ENCODE measurements around the gene SMARCAD1. TPM values are rescaled to one million over a fixed set of nuclear protein-coding genes. Genes with fewer than 3 reads are reported as not detected.

The SMARCAD1 gene, protein sequence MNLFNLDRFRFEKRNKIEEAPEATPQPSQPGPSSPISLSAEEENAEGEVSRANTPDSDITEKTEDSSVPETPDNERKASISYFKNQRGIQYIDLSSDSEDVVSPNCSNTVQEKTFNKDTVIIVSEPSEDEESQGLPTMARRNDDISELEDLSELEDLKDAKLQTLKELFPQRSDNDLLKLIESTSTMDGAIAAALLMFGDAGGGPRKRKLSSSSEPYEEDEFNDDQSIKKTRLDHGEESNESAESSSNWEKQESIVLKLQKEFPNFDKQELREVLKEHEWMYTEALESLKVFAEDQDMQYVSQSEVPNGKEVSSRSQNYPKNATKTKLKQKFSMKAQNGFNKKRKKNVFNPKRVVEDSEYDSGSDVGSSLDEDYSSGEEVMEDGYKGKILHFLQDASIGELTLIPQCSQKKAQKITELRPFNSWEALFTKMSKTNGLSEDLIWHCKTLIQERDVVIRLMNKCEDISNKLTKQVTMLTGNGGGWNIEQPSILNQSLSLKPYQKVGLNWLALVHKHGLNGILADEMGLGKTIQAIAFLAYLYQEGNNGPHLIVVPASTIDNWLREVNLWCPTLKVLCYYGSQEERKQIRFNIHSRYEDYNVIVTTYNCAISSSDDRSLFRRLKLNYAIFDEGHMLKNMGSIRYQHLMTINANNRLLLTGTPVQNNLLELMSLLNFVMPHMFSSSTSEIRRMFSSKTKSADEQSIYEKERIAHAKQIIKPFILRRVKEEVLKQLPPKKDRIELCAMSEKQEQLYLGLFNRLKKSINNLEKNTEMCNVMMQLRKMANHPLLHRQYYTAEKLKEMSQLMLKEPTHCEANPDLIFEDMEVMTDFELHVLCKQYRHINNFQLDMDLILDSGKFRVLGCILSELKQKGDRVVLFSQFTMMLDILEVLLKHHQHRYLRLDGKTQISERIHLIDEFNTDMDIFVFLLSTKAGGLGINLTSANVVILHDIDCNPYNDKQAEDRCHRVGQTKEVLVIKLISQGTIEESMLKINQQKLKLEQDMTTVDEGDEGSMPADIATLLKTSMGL
- polyA plus RNA-seq (ENCODE audit: insufficient read length) = 31.1 TPM

GRCh38 chr4:94207469-94208224, at the start of gene SMARCAD1:
SMARCAD1 (plus strand) TSS chr4:94207865; CDS start chr4:94208395, 530 bp downstream.
- DNase-seq = peak; percentile 96

DNA sequence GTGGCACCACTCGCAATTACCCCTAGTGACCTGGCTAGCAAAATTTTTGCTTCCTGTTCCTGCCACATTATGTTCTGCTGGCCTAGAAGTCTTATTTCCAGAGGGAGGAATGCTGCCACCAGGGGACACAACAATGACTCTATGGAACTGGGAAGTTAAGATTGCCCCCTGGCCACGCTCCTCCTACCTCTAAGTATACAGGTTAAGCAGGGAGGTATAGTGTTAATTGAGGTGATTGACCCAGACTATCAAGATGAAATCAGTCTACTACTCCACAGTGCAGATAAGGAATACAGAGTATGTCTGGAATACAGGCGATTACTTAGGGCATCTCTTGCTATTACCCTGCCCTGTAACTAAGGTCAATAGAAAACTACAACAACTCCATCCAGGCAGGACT, 48.8 kb upstream of the SMARCAD1 start:
- no peak for DNase-seq

DNA sequence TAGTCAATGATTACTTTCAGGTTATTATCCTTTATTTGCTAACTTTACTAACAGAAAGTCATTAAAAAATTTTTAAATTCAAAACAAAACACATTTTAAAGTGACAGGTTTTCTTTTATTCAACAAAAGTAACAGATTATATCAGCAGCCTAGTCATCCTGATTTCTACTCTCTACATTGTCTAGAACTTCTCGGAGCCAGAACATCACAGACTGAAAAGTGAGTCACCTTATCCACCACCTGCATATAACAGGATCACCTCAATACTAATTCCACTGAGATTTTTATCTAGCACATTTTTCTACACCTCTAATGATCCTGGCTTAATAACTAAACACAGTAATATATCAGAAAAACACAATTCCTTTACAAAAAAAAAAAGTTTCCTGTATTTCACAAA, 47.9 kb upstream of the SMARCAD1 start:
- no peak for DNase-seq

- no peak for DNase-seq
Measured at GRCh38 chr4:94160774-94161173, 46.9 kb upstream of the SMARCAD1 start.

GRCh38 chr4:94165256-94165655, 42.4 kb upstream of the SMARCAD1 start:
- no peak for DNase-seq

- DNase-seq = no peak
Measured at GRCh38 chr4:94168321-94168720, 39.3 kb upstream of the SMARCAD1 start.

GRCh38 chr4:94169803-94170372, 37.8 kb upstream of the SMARCAD1 start:
- no peak for DNase-seq

- no peak for DNase-seq
Measured at GRCh38 chr4:94171616-94172015, 36.0 kb upstream of the SMARCAD1 start.

GRCh38 chr4:94175553-94176261, 32.0 kb upstream of the SMARCAD1 start:
- no peak for DNase-seq

GRCh38 chr4:94177822-94178221, 29.8 kb upstream of the SMARCAD1 start:
- no peak for DNase-seq

- DNase-seq = no peak
Measured at GRCh38 chr4:94181815-94182214, 25.9 kb upstream of the SMARCAD1 start.

DNA sequence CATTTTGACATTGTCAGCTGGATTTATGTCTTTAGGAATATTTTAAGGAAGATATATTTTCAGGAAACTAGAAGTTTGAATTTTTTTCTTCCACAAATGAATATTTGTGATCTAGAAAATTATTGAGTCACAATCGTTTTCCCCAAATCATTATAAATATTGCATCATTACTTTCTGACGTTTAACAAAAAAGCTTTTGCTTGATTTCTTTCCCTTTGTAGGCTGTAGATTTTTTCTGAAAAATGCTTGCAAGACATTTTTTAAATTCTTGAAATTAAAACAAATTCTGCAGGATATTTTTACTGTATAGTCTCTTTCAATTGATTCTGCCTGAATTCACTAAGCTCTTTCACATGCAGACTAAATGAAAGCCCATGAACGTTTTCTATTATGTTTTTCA, 4.9 kb upstream of the SMARCAD1 start:
- no peak for DNase-seq

DNA sequence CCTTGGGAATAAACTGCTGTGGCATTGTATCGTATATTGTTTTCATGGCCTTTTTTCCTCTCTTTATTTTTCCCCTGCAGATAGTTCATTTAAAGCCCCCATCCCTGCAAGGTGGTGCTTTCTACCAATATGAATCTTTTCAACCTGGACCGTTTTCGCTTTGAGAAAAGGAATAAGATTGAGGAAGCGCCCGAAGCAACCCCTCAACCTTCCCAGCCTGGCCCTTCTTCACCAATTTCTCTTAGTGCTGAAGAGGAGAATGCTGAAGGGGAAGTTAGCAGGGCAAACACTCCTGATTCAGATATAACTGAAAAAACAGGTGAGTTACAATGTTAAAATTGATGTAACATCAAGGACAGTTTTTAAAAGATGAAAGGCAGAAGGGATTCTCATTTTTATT, 601 bp downstream of the SMARCAD1 start:
- DNase-seq = no peak

GRCh38 chr4:94208918-94209317, 1.3 kb downstream of the SMARCAD1 start:
- no peak for DNase-seq

DNA sequence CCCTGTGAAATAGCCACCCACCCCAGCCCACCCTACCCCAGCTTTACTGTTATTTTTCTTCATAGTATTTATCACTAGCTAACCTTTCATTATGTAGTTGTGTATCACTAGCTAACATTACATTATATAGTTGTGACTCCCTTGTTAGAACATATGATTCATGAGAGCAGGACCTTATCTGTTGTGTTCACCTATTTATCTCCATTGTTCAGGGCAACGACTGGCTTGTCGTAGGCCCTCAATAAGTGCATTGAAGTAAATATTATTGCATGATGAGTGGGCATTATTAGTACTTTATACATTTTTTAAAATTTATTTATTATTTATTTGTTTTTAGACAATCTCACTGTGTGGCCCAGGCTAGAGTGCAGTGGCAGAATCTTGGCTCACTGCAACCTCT, 4.2 kb downstream of the SMARCAD1 start:
- DNase-seq = no peak

DNA sequence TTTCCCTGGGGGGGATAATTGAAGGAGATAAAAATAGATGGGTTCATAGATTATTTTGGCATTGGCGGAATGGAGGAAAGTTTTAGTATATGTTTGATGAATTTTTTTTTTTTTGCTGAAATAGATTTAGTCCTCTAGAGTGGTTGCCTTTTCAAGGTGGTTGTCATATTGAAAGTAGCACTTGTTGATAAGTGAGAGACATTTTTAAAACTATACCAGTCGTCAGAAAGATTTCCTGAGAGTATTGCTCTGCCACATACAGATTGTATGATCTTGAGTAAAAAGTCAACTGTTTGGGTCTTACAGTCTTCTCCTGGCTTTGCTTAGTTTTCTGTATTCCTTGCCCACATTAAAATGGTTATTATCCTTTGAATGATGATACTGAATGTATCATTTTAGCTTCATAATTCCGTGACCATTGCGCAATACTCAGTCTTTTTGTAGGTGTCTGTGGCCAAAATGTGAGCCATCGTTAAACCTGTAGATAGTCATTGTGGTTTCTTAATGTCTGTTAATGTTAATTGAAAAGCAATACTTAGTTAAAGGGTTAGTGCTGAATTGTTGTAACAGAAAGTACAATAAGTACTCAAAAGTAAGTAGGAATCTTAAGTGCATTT, 7.1 kb downstream of the SMARCAD1 start:
- DNase-seq = no peak

DNA sequence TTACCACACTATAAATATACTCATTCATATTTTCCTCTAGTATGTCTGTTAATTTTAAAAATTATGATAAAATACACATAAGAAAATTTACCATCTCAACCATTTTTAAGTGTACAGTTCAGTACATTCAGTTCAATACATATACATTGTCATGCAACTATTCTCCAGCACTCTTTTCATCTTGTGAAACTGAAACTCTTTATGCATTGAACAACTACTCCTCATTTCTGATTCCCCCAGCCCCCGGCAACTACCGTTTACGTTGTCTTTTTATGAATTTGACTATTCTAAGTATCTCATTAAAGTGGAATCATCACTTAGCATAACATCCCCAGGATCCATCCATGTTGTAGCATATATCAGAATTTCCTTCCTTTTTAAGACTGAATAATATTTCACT, 8.7 kb downstream of the SMARCAD1 start:
- DNase-seq = no peak

DNA sequence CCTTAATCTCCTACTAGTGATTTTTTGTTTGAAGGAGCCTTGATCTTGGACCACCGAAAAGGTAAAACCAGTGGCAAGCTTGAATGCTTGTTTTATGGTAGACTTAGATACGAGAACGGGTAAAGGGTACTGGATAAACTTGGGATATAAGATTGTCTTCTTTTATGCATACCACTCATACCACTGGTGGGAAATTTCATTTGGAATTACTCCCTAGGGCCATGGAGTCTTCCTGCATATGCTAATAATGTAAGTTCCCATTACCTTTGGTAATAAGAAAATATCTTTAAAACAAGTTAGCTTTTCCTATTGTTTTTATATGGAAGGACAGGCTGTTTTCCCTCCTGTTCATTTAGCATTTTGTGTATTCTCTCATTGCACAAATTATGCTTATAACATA, 11.7 kb downstream of the SMARCAD1 start:
- no peak for DNase-seq

DNA sequence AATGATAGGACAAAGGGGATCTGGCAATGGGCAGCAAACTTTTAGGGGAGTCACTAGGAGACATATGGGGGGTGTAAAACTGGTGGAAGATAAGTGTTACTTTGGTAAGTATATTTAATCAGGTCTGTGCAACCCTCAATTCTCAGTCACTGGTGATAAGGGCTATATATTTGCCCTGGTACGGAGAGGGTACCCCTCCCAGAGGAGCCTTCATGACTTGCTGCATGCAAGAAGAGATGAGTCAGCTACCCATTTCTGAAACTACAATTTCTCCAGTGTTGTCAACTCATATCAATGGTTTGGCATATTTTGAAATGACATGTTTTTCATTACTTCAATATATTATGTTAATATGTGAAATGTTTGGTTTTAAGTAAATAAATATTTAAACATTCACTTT, 14.3 kb downstream of the SMARCAD1 start:
- no peak for DNase-seq

DNA sequence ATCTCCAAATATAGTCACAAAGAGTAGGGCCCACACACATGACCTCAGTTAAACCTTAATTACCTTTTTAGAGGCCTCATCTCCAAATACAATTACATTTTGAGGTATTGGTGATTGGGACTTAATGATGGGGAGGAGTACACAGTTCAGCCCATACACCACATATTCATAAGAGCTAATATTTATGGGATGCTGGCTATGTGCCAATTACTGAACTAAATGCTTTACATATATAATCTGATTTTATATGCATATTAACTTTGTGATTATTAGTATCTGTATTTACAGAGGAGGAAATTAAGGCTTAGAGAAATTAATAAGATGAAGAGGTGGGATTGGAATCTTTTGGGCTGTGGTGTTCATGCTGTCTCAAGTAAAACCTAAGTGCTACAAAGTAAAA, 17.8 kb downstream of the SMARCAD1 start:
- no peak for DNase-seq

- DNase-seq = no peak
Measured at GRCh38 chr4:94226763-94227162, 19.1 kb downstream of the SMARCAD1 start.
